Measurements from ENCODE around the gene PLAU. TPM values are rescaled to one million over a fixed set of nuclear protein-coding genes. Genes with fewer than 3 reads are reported as not detected.

Gene PLAU
- total and polyA plus RNA-seq, 2 experiments from 2014 or later: 13.3 to 17.5 TPM

GRCh38 chr10:73863039-73863817 lies 47.7 kb upstream of the PLAU start:
- peaks cover 20% of the 10 kb centered on the region for H3K4me1 Mint-ChIP-seq
- TF ChIP-seq ZNF462 (CRISPR knock-in tag; IDR thresholded peaks at IDR 0.05): no peak
- no peak overlapping the region for H3K4me3 ChIP-seq
- no peak for DNase-seq (ENCODE audit: low spot score)
- H3K9me3 Mint-ChIP-seq: no peaks in the 10 kb centered on the region
- no peaks in the 10 kb centered on the region; the same call in 1 of the 2 replicates for H3K36me3 ChIP-seq (ENCODE audit: insufficient read depth)
- ATAC-seq: no peak
- H3K4me3 Mint-ChIP-seq: no peak overlapping the region
- no peaks in the 10 kb centered on the region for H3K27me3 ChIP-seq (ENCODE audit: insufficient read depth)
- H3F3A ChIP-seq (replicated peaks; ENCODE audit: low read depth): 0 out of 2 replicates have a peak, but pooled peaks cover 9% of the 10 kb centered on the region
- H2AFZ ChIP-seq: no peak overlapping the region
- H4K20me1 ChIP-seq (replicated peaks; ENCODE audit: insufficient read depth): peaks cover 11% of the 10 kb centered on the region
- H3K79me2 ChIP-seq (replicated peaks; ENCODE audit: insufficient read depth): peaks cover 49% of the 10 kb centered on the region
- no peak overlapping the region for H3K4me2 ChIP-seq
- no peaks in the 10 kb centered on the region for H3K9me2 ChIP-seq (ENCODE audit: insufficient read depth)
- peaks cover 43% of the 10 kb centered on the region for H3K36me3 Mint-ChIP-seq (ENCODE audit: low read depth)
- H3K27ac Mint-ChIP-seq: no peak overlapping the region
- peaks cover 8% of the 10 kb centered on the region for H3K27me3 Mint-ChIP-seq (ENCODE audit: insufficient read depth, low read depth, poor library complexity)
- H3K27ac ChIP-seq (ENCODE audit: low read depth): peak overlapping the region; percentile 55; the same call in 1 of the 2 replicates
- H3K4me1 ChIP-seq (ENCODE audit: insufficient read depth): peaks cover 15% of the 10 kb centered on the region; the same call in 1 of the 2 replicates

- DNase-seq (ENCODE audit: low spot score) (no peak), ATAC-seq (no peak)
- Histone ChIP-seq H3K27ac (ENCODE audit: low read depth) (no peak overlapping the region), H3K4me3 (no peak overlapping the region), H3K36me3 (ENCODE audit: insufficient read depth) (no peaks in the 10 kb centered on the region; the same call in 1 of the 2 replicates), H3K4me1 (ENCODE audit: insufficient read depth) (peaks cover 15% of the 10 kb centered on the region; the same call in 1 of the 2 replicates), H3K27me3 (ENCODE audit: insufficient read depth) (no peaks in the 10 kb centered on the region), H3K79me2 (replicated peaks; ENCODE audit: insufficient read depth) (peaks cover 58% of the 10 kb centered on the region), H3K4me2 (no peak overlapping the region), H4K20me1 (replicated peaks; ENCODE audit: insufficient read depth) (peaks cover 11% of the 10 kb centered on the region), H3K9me2 (ENCODE audit: insufficient read depth) (no peaks in the 10 kb centered on the region), H3F3A (replicated peaks; ENCODE audit: low read depth) (0 out of 2 replicates have a peak, but pooled peaks cover 10% of the 10 kb centered on the region), H2AFZ (no peak overlapping the region)
- peaks cover 8% of the 10 kb centered on the region for H3K27me3 Mint-ChIP-seq (ENCODE audit: insufficient read depth, low read depth, poor library complexity)
- no peak overlapping the region for H3K4me3 Mint-ChIP-seq
- peaks cover 40% of the 10 kb centered on the region for H3K36me3 Mint-ChIP-seq (ENCODE audit: low read depth)
- peaks cover 24% of the 10 kb centered on the region for H3K4me1 Mint-ChIP-seq
- H3K27ac Mint-ChIP-seq: no peak overlapping the region
- TF ChIP-seq EZH2phosphoT487 (IDR thresholded peaks at IDR 0.05; ENCODE audit: unreplicated experiment) (no peak), EZH2 (IDR thresholded peaks at IDR 0.05; ENCODE audit: low read depth, unreplicated experiment) (no peak), ETS1 (IDR thresholded peaks at IDR 0.05) (no peak)
- H3K9me3 Mint-ChIP-seq: no peaks in the 10 kb centered on the region
These were observed 46.7 kb upstream of the PLAU start for GRCh38 chr10:73864229-73864628.
